Measurements from ENCODE around the gene UNC13A. TPM values are rescaled to one million over a fixed set of nuclear protein-coding genes. Genes with fewer than 3 reads are reported as not detected.

The UNC13A gene
- polyA plus RNA-seq, 4 donors, result 0.16 to 0.38 (median 0.26) TPM

GRCh38 chr19:17673937-17674799 lies 14.0 kb downstream of the UNC13A start:
- no peak for DNase-seq (ENCODE audit: low read depth in 4 of 4, low spot score in 2 of 4)

- DNase-seq (ENCODE audit: low read depth in 4 of 4, low spot score in 2 of 4), result no peak
Measured at GRCh38 chr19:17671906-17672305, 16.2 kb downstream of the UNC13A start.

GRCh38 chr19:17669419-17669818 lies 18.7 kb downstream of the UNC13A start:
- no peak for DNase-seq (ENCODE audit: low read depth in 4 of 4, low spot score in 2 of 4)

GRCh38 chr19:17665058-17665457 lies 23.1 kb downstream of the UNC13A start:
- DNase-seq (ENCODE audit: low read depth in 4 of 4, low spot score in 2 of 4), result no peak

- DNase-seq (ENCODE audit: low read depth in 4 of 4, low spot score in 2 of 4), result no peak
Measured at GRCh38 chr19:17659996-17660395, 28.2 kb downstream of the UNC13A start.

GRCh38 chr19:17658666-17659065 lies 29.5 kb downstream of the UNC13A start:
- no peak for DNase-seq (ENCODE audit: low read depth in 4 of 4, low spot score in 2 of 4)

- DNase-seq (ENCODE audit: low read depth in 4 of 4, low spot score in 2 of 4), result no peak
Measured at GRCh38 chr19:17658240-17658639, 29.9 kb downstream of the UNC13A start.

GRCh38 chr19:17656970-17657369 lies 31.2 kb downstream of the UNC13A start:
- DNase-seq (ENCODE audit: low read depth in 4 of 4, low spot score in 2 of 4), result no peak

GRCh38 chr19:17655751-17656472 lies 32.2 kb downstream of the UNC13A start:
- DNase-seq (ENCODE audit: low read depth in 4 of 4, low spot score in 2 of 4), result no peak

- DNase-seq (ENCODE audit: low read depth in 4 of 4, low spot score in 2 of 4), result no peak
Measured at GRCh38 chr19:17654993-17655392, 33.2 kb downstream of the UNC13A start.

- no peak for DNase-seq (ENCODE audit: low read depth in 4 of 4, low spot score in 2 of 4)
Measured at GRCh38 chr19:17652627-17653026, 35.5 kb downstream of the UNC13A start.

- DNase-seq (ENCODE audit: low read depth in 4 of 4, low spot score in 2 of 4), result no peak
Measured at GRCh38 chr19:17648786-17649185, 39.4 kb downstream of the UNC13A start.

GRCh38 chr19:17648097-17648660 lies 40.0 kb downstream of the UNC13A start:
- DNase-seq (ENCODE audit: low read depth in 4 of 4, low spot score in 2 of 4), result no peak

GRCh38 chr19:17647071-17648020 lies 40.8 kb downstream of the UNC13A start:
- no peak for DNase-seq (ENCODE audit: low read depth in 4 of 4, low spot score in 2 of 4)

GRCh38 chr19:17646441-17646840 lies 41.7 kb downstream of the UNC13A start:
- no peak for DNase-seq (ENCODE audit: low read depth in 4 of 4, low spot score in 2 of 4)

- DNase-seq (ENCODE audit: low read depth in 4 of 4, low spot score in 2 of 4), result no peak
Measured at GRCh38 chr19:17645339-17645963, 42.7 kb downstream of the UNC13A start.

GRCh38 chr19:17642656-17643055 lies 45.5 kb downstream of the UNC13A start:
- DNase-seq (ENCODE audit: low read depth in 4 of 4, low spot score in 2 of 4), result no peak

GRCh38 chr19:17641846-17642245 lies 46.3 kb downstream of the UNC13A start:
- no peak for DNase-seq (ENCODE audit: low read depth in 4 of 4, low spot score in 2 of 4)

GRCh38 chr19:17641181-17641580 lies 47.0 kb downstream of the UNC13A start:
- DNase-seq (ENCODE audit: low read depth in 4 of 4, low spot score in 2 of 4), result no peak

GRCh38 chr19:17633700-17634099 lies 54.5 kb downstream of the UNC13A start:
- DNase-seq (ENCODE audit: low read depth in 4 of 4, low spot score in 2 of 4), result no peak
